Activated T-cell treated with anti-CD3 and anti-CD28 coated beads, Interleukin-2, amount 50 U/mL, for 72 hours (primary cell): ENCODE results near the gene PALMD. TPM values are rescaled to one million over a fixed set of nuclear protein-coding genes. Genes with fewer than 3 reads are reported as not detected.

Experiments used
- ATAC-seq, 2 donors: fragments of 150-1000 bp; cut with Tn5 transposase; replicated peaks in 1 of 2; 2 replicates each; pipeline ENCODE4 v1.10.0; 2021; ENCODE audit warnings: moderate library complexity in 2 of 2, mild to moderate bottlenecking in 1 of 2
- DNase-seq, 2 donors: peaks; one replicate each; pipeline ENCODE4 v3.0.0; 2021 to 2022; ENCODE audit warnings: mixed read lengths in 1 of 2
- H3K27ac Mint-ChIP-seq: one replicate; pipeline ENCODE4 v1.8.0; 2022; ENCODE audit warnings: mild to moderate bottlenecking, moderate library complexity, mixed read lengths
- H3K27me3 Mint-ChIP-seq: one replicate; pipeline ENCODE4 v1.8.0; 2022; ENCODE audit warnings: low read depth, mixed read lengths
- H3K36me3 Mint-ChIP-seq, 2 donors: one replicate each; pipeline ENCODE4 v1.8.0; 2022; ENCODE audit warnings: mixed read lengths in 2 of 2, mild to moderate bottlenecking in 1 of 2; ENCODE audit not compliant: insufficient read depth in 2 of 2
- H3K4me1 Mint-ChIP-seq: one replicate; pipeline ENCODE4 v1.8.0; 2022; ENCODE audit warnings: low read depth, mixed read lengths
- H3K4me3 Mint-ChIP-seq, 2 donors: one replicate each; pipeline ENCODE4 v1.8.0; 2022; ENCODE audit warnings: mild to moderate bottlenecking in 2 of 2, mixed read lengths in 2 of 2, moderate library complexity in 2 of 2
- H3K9me3 Mint-ChIP-seq, 2 donors: one replicate each; pipeline ENCODE4 v1.8.0; 2022; ENCODE audit warnings: mixed read lengths in 2 of 2
- total RNA-seq, 2 donors: library from RNA; stranded (reverse); gene quantifications; one replicate each; pipeline ENCODE4 v1.2.3, GENCODE V29; 2022

Gene PALMD
- total RNA-seq, 2 donors from 2014 or later: not detected

DNA sequence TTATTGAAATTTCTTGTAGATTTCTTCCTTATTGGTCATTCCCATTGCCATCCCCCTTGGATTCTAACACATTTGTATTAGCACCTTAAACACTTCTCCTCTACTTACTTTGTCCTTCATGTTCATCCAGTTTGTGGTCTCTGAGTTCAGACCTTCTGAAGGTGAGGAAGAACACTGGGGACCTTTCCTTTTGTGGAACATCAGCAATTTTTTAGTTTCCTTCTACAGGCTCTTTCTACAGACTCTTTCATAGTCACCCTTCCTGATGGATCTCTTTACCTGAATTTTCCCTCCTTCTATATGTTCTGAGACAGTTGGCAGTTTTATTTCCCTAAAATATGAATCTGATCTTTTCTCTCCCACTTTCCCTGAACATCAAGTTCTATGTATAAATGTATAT lies 4.4 kb upstream of the PALMD start:
- ATAC-seq: no peak
- Mint-ChIP-seq H3K4me3 (no peak overlapping the region), H3K27ac (no peak overlapping the region), H3K36me3 (no peaks in the 10 kb centered on the region), H3K9me3 (no peaks in the 10 kb centered on the region), H3K27me3 (peaks cover 14% of the 10 kb centered on the region), H3K4me1 (no peaks in the 10 kb centered on the region)
- no peak for DNase-seq

DNA sequence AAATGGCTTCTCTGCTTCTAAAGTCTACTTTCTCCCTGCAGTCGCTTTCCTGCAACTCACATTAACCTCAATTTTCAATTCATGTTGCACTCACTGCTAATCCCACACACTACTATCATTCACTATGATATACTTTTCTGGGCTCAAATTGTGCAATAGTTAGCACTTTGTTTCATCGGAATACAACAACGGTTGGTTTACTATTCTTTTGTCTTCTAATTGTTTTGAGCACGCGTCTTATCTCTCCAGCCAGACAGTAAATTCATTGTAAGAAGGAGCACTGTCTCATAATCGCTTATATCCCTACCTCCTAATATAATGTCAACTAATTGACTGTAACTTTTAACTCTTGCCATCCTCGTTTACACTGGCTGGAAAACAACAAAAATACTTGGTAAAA lies 3.9 kb upstream of the PALMD start:
- no peak for ATAC-seq
- no peak for DNase-seq
- H3K9me3 Mint-ChIP-seq: no peaks in the 10 kb centered on the region
- H3K4me3 Mint-ChIP-seq: no peak overlapping the region
- H3K4me1 Mint-ChIP-seq: no peaks in the 10 kb centered on the region
- no peaks in the 10 kb centered on the region for H3K36me3 Mint-ChIP-seq
- peaks cover 14% of the 10 kb centered on the region for H3K27me3 Mint-ChIP-seq
- no peak overlapping the region for H3K27ac Mint-ChIP-seq

DNA sequence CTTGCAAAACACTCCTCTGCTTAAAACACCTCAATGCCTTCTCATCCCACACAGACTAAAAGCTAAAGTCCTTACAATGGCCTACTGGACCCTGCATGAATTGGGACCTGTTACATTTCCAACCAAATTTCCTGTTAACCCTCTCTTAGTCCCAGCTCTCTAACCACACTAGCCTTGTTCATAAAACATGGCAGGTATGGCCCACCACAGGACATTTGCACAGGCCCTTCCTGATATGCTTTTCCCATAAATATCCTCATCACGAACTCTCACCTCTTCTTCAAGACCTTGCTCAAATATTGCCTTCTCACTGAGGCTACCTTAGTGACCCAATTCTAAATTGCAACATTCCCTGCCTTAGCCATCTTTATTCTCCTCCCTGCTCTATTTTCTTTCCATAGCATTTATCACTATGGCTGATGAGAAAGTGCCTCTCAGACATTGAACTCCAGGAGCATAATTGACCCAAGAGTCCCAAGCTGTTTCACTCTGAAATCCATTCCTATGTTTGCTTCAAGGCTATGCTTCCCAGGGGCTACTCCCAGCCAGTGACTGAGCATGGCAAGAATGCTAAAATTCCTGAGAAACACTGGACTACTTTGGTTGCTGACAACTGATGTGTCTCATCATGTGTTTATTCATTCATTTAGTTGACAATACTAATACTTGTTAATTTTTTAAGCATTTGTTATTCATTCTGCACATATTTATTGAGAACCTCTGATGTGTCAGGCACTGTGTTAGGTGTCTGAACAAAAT lies 2.7 kb upstream of the PALMD start:
- no peak for ATAC-seq
- no peaks in the 10 kb centered on the region for H3K9me3 Mint-ChIP-seq
- no peak overlapping the region for H3K27ac Mint-ChIP-seq
- H3K4me3 Mint-ChIP-seq: no peak overlapping the region
- H3K4me1 Mint-ChIP-seq: no peaks in the 10 kb centered on the region
- peaks cover 17% of the 10 kb centered on the region for H3K27me3 Mint-ChIP-seq
- no peak for DNase-seq
- no peaks in the 10 kb centered on the region for H3K36me3 Mint-ChIP-seq

DNA sequence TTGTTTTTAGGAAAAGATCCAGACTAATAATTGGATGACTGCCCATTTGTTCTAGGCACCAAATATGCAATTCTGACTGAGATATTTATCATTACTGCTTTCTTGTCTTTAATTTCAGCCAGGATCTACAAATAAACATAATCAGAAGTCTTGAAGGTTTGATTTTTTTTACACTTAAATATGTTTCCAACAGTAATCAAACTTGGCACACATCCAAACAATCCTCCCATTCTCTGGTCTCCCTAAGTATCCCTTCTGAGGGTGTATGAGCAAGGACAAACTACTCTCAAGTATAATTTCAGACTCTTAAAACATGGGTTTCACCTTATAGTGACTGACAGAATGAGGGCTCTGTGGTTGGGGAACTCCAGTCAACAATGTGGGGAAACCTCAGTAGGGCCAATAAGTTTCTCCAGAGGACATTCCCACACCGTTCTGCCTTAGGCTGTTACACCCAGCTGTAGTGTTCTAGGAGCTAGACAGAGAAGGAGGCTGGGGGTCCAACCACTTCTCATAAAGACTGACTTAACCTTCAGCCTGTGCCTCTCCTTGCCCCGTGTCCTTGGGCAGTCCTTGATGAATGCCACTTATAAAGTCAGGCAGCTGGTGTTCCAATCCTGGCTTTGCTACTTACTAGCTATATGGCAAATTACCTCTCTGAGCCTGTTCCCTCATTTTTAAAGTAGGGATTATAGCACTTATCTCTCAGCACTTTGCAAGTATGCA lies 1.5 kb upstream of the PALMD start:
- Mint-ChIP-seq H3K4me1 (no peaks in the 10 kb centered on the region), H3K36me3 (no peaks in the 10 kb centered on the region), H3K27me3 (peaks cover 21% of the 10 kb centered on the region), H3K9me3 (no peaks in the 10 kb centered on the region), H3K4me3 (no peak overlapping the region), H3K27ac (no peak overlapping the region)
- no peak for ATAC-seq
- no peak for DNase-seq

DNA sequence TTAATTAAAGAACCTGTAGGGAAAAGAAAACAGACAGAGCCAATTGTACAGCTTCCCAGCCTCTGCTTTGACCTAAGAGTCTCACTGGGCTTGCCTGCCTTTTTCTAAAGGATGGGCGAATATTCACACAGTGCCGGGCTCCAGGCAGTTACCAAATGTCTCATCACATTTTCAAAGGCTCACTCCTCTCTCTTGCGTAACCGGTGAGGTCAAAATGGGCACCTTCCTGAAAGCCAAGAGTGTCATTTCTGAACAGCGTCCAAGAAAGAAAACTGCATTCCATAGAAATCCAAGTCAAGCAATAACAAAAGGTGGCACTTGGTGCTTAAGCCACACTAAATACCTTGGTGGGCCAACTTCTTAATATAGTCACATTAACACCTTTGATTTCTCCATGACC lies 710 bp upstream of the PALMD start:
- no peaks in the 10 kb centered on the region for H3K36me3 Mint-ChIP-seq
- no peaks in the 10 kb centered on the region for H3K4me1 Mint-ChIP-seq
- H3K9me3 Mint-ChIP-seq: no peaks in the 10 kb centered on the region

DNA sequence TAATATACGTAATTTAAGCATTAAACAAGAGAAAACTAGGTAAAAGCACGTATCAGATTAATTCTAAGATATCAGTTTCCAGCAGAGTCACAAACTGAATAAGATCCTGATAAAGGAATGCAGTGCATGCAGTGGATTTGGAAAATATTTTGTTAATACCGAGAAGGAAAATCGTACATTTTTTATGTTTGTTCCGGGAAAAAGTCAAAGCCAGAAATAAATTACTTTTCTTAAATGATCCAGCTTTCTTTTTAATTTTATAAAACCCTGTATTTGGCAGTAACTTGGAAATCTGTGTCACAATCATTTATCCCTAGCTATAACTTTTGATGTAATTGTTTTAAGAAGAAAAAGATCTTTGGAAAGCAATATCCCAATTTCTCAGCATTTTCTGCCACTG lies 955 bp downstream of the PALMD start:
- Mint-ChIP-seq H3K4me3 (no peak overlapping the region), H3K4me1 (no peaks in the 10 kb centered on the region), H3K9me3 (no peaks in the 10 kb centered on the region), H3K36me3 (no peaks in the 10 kb centered on the region), H3K27ac (no peak overlapping the region), H3K27me3 (peaks cover 34% of the 10 kb centered on the region)
- DNase-seq: no peak
- no peak for ATAC-seq

More for the DNA sequence above, 710 bp upstream of the PALMD start:
- peaks cover 22% of the 10 kb centered on the region for H3K27me3 Mint-ChIP-seq
- ATAC-seq (no peak), DNase-seq (no peak)
- H3K4me3 Mint-ChIP-seq: no peak overlapping the region
- H3K27ac Mint-ChIP-seq: no peak overlapping the region

DNA sequence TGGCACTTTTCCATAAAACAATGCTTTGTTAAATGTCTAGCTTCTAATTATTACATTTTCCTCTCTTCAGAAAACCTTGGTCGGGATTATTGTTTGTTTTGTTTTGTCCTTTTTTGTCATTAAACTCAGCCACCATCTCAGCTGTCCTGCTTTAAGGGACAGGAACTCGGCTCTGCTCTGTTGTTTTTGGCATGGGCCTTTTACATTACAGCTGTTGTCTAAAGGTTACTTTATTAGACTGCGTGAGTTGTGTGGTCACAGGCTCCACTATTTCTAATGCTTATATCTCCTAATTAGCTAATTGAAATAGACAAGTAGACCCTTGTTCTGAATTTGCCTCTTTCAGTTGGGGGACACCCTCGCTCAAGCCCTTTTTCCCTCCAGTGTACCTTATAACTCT lies 1.6 kb downstream of the PALMD start:
- DNase-seq (no peak), ATAC-seq (no peak)
- Mint-ChIP-seq H3K4me3 (no peak overlapping the region), H3K27me3 (peaks cover 34% of the 10 kb centered on the region), H3K36me3 (no peaks in the 10 kb centered on the region), H3K27ac (no peak overlapping the region), H3K9me3 (no peaks in the 10 kb centered on the region), H3K4me1 (no peaks in the 10 kb centered on the region)

DNA sequence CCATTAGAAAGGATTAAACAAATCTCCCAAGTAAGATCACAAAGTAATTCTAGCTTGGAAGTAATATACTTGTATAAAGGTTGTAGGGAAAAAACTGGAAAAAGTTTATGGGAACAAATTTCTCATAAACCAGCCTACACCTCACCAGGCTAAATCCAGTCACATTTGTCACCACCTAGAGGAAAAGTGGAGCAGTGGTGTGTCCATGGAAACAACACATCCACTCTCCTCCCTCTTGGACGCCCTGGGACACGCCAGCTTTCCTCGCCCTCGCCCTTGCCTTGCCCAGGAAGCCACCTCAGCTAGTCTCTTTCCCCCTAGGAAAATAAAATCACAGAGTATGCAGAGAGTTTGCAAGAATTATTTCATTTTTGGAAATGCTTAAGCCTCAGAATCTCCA lies 2.2 kb downstream of the PALMD start:
- DNase-seq: no peak
- Mint-ChIP-seq H3K4me1 (no peaks in the 10 kb centered on the region), H3K4me3 (no peak overlapping the region), H3K9me3 (no peaks in the 10 kb centered on the region), H3K36me3 (no peaks in the 10 kb centered on the region), H3K27me3 (peaks cover 34% of the 10 kb centered on the region), H3K27ac (no peak overlapping the region)
- no peak for ATAC-seq

DNA sequence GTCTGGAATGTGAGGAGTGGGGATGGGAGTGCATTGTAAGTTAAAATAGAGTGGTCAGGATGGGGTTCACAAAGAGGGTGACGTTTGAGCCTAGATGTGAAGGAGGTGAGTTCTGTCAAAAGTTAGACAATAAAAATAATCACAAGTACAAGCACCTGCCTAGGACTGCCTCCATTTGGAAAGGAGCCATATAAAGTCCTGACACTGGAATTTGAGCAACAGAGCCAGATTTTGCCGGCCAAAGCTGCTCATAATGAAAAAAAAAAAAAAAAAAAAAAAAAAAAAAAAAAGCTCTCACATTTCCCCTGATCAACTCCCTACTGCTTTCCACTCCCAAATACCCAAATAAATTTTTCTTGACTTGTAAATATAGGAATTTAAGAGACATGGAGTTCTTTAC lies 4.1 kb downstream of the PALMD start:
- no peak for ATAC-seq
- Mint-ChIP-seq H3K4me3 (no peak overlapping the region), H3K36me3 (no peaks in the 10 kb centered on the region), H3K27ac (no peak overlapping the region), H3K9me3 (no peaks in the 10 kb centered on the region), H3K4me1 (no peaks in the 10 kb centered on the region), H3K27me3 (peaks cover 33% of the 10 kb centered on the region)
- DNase-seq: no peak

DNA sequence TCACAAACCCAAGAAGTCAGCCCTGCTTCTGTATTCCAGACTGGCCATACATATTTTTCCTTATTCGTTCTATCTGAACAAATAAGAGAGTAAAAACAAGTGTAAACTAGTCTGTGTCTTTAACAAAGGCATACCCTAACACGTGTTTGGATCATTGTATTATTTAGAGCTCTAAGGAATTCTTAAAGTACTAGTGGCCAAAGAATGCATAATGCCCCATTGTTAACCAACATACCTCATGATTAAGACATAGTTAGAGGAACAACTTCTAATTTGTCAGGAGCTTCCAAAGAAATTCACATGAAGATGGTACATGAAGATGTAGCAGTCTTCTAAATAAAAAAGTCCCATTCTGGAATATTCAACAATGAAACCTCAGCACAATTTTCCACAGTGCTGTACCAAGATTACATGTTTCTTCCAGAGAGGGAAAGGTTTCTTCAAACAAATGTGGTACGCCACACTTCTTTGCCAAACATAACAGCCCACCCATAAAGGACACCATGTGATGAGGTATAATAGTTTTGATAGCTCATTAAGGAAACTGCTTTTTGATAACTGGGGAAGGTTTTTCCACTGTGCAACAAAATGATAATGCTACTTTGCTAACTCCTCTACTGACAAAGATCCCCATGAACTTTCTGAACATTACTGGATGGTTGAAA lies 5.0 kb downstream of the PALMD start:
- ATAC-seq (no peak), DNase-seq (no peak)
- no peaks in the 10 kb centered on the region for H3K36me3 Mint-ChIP-seq
- no peak overlapping the region for H3K27ac Mint-ChIP-seq
- peaks cover 25% of the 10 kb centered on the region for H3K27me3 Mint-ChIP-seq
- H3K9me3 Mint-ChIP-seq: no peaks in the 10 kb centered on the region
- no peaks in the 10 kb centered on the region for H3K4me1 Mint-ChIP-seq
- no peak overlapping the region for H3K4me3 Mint-ChIP-seq

DNA sequence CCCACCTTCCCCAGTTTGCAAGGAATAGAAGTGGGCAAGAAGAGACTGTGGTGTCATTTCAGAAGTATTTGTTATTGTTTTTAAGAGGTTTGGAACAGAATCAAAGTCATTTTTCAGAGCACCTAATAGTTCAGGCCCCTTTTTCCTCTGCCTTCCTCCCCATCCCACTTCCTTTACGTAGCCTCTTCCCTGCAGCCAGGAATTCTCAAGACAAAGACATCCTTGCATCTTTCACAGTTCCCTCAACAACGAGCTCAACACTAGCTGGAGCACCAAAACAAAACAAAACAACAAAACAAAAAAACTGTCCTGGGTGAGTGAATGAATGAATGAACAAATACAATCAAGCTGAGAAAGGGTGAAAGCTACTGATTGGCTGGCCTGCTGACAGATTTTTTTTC lies 7.0 kb downstream of the PALMD start:
- Mint-ChIP-seq H3K27ac (no peak overlapping the region), H3K9me3 (no peaks in the 10 kb centered on the region), H3K4me1 (no peaks in the 10 kb centered on the region), H3K27me3 (peaks cover 19% of the 10 kb centered on the region), H3K36me3 (no peaks in the 10 kb centered on the region), H3K4me3 (no peak overlapping the region)
- ATAC-seq (no peak), DNase-seq (no peak)

DNA sequence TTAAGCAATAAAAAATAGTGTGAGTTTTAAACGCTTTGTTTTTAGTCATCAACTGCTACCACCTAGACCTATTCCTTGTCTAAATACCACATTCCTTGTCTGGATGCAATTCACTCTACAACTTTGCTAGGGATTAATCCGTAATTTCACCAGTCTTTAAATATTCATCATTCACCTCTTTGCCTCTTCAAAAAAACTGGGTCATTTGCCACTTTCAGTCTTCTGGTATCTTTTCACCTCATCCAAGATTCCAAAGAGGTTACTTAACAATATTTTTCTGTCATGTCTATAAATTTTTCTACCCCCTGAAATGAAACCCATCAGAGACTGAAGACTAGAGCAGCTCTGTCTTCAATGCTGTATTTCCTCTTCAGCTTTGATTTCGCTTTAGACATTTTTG lies 9.5 kb downstream of the PALMD start:
- H3K9me3 Mint-ChIP-seq: no peaks in the 10 kb centered on the region
- H3K27ac Mint-ChIP-seq: no peak overlapping the region
- ATAC-seq: no peak
- H3K4me3 Mint-ChIP-seq: no peak overlapping the region
- H3K27me3 Mint-ChIP-seq: peaks cover 15% of the 10 kb centered on the region
- no peaks in the 10 kb centered on the region for H3K4me1 Mint-ChIP-seq
- no peaks in the 10 kb centered on the region for H3K36me3 Mint-ChIP-seq
- no peak for DNase-seq

DNA sequence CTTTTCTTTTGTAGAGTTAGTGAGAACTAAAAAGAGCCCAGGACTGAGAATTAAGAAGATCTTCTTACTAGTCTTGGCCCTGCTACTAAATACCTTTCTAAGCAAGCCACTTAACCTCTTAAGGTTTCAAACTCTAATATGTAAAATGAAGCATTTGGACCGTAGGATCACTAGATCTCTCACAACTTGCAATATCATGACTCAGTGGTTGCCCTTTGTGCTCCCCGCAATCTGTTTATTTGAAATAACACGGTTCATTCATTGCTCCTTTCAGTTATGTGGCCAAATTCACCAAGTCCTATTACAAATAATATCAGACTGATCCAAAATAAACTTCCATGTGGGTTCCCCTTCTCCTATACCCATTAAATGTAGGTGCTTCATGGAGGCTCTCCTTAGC lies 10.8 kb downstream of the PALMD start:
- H3K36me3 Mint-ChIP-seq: no peaks in the 10 kb centered on the region
- DNase-seq: no peak
- no peak for ATAC-seq
- no peak overlapping the region for H3K27ac Mint-ChIP-seq
- no peak overlapping the region for H3K4me3 Mint-ChIP-seq
- peaks cover 6% of the 10 kb centered on the region for H3K27me3 Mint-ChIP-seq
- no peaks in the 10 kb centered on the region for H3K9me3 Mint-ChIP-seq
- H3K4me1 Mint-ChIP-seq: no peaks in the 10 kb centered on the region
